Kidney (tissue), 14 donors: ENCODE measurements around the gene BDNF. TPM values are rescaled to one million over a fixed set of nuclear protein-coding genes. Genes with fewer than 3 reads are reported as not detected.

Source experiments
- DNase-seq, 5 donors: peaks; one replicate each; pipeline ENCODE4 v3.0.0-alpha.2; 2013 to 2020
- FAIRE-seq: peaks from 2 replicates; lab custom pipeline; 2012; peaks lifted over from hg19 to GRCh38; lab: Jason Lieb, UNC
- H3K27ac ChIP-seq, 2 donors: one replicate each; pipeline ENCODE4 v1.7.0; 2013; ENCODE audit warnings: low read depth in 2 of 2, low read length in 2 of 2, inconsistent platforms in 1 of 2
- H3K27me3 ChIP-seq: one replicate; pipeline ENCODE4 v1.7.1; 2013; ENCODE audit warnings: low read length, inconsistent platforms; ENCODE audit not compliant: control insufficient read depth, insufficient read depth
- H3K36me3 ChIP-seq, 3 donors: one replicate each; pipeline versions ENCODE4 v1.7.0 to v1.7.1; 2013; ENCODE audit warnings: low read length in 3 of 3, control low read depth in 1 of 3, inconsistent platforms in 1 of 3; ENCODE audit not compliant: insufficient read depth in 3 of 3, control insufficient read depth in 2 of 3
- H3K4me1 ChIP-seq, 3 donors: one replicate each; pipeline versions ENCODE4 v1.7.0 to v1.7.1; 2013; ENCODE audit warnings: low read length in 3 of 3, inconsistent platforms in 1 of 3, low read depth in 1 of 3; ENCODE audit not compliant: control insufficient read depth in 2 of 3, insufficient read depth in 2 of 3
- H3K4me3 ChIP-seq, 3 donors: one replicate each; pipeline versions ENCODE4 v1.7.0 to v1.8.1; 2013; ENCODE audit warnings: low read length in 3 of 3, control low read depth in 1 of 3, inconsistent platforms in 1 of 3
- H3K9ac ChIP-seq, 3 donors: one replicate each; pipeline versions ENCODE4 v1.7.0 to v1.7.1; 2013; ENCODE audit warnings: low read length in 3 of 3, control low read depth in 1 of 3, inconsistent platforms in 1 of 3
- H3K9me3 ChIP-seq, 3 donors: one replicate each; pipeline versions ENCODE4 v1.7.0 to v1.7.1; 2013; ENCODE audit warnings: low read length in 3 of 3, control low read depth in 1 of 3, inconsistent platforms in 1 of 3; ENCODE audit not compliant: control insufficient read depth in 2 of 3, insufficient read depth in 1 of 3
- CTCF ChIP-seq: IDR thresholded peaks from 3 replicates; pipeline ENCODE4 v1.5.1; 2012; ENCODE audit warnings: mild to moderate bottlenecking, moderate library complexity, borderline replicate concordance; ENCODE audit not compliant: insufficient read depth; ENCODE audit errors: extremely low read depth
- intact Hi-C: fragments of 100-400 bp; cut with DNase I; formaldehyde crosslinking; loops from one replicate; pipeline ENCODE4 v1.11.1; 2022
- polyA plus RNA-seq: library from polyadenylated mRNA; stranded (reverse); fragments of 350-450 nt; fragmentation: Illumina TruSeq; extraction: RNeasy Lipid Tissue Mini Kit (QIAGEN cat#74804); gene quantifications from one replicate; pipeline ENCODE4 v1.2.3, GENCODE V29; 2014; ENCODE audit warnings: low read depth, low replicate concordance; ENCODE audit not compliant: insufficient read depth
- total RNA-seq: library from RNA; stranded (reverse); fragmentation: NEBNext Ultra II Directional; extraction: Animal tissue kit (Norgen Biotek cat#: 25700); gene quantifications from one replicate; pipeline ENCODE4 v1.2.1, GENCODE V29; 2021
- donor health status: control.
- donor health status: control.
- donor health status: control.
- donor health status: control.
- donor health status: control.
- donor health status: DM: yes; HTN: yes; CAD: no.
- donor health status: Normal renal cell carcinoma (clear cell type).

The BDNF gene
- total and polyA plus RNA-seq, 2 donors from 2014 or later, result 0.19 to 0.31 TPM

GRCh38 chr11:27627979-27628378, 72.3 kb downstream of the BDNF start:
- Histone ChIP-seq H3K27ac (no peak overlapping the region), H3K27me3 (no peaks in the 10 kb centered on the region), H3K4me3 (no peak overlapping the region), H3K36me3 (no peaks in the 10 kb centered on the region), H3K4me1 (no peaks in the 10 kb centered on the region), H3K9me3 (no peaks in the 10 kb centered on the region), H3K9ac (no peak overlapping the region)
- DNase-seq (no peak), FAIRE-seq (no peak)
- TF ChIP-seq CTCF, result no peak
- intact Hi-C loops, result no loop called here

DNA sequence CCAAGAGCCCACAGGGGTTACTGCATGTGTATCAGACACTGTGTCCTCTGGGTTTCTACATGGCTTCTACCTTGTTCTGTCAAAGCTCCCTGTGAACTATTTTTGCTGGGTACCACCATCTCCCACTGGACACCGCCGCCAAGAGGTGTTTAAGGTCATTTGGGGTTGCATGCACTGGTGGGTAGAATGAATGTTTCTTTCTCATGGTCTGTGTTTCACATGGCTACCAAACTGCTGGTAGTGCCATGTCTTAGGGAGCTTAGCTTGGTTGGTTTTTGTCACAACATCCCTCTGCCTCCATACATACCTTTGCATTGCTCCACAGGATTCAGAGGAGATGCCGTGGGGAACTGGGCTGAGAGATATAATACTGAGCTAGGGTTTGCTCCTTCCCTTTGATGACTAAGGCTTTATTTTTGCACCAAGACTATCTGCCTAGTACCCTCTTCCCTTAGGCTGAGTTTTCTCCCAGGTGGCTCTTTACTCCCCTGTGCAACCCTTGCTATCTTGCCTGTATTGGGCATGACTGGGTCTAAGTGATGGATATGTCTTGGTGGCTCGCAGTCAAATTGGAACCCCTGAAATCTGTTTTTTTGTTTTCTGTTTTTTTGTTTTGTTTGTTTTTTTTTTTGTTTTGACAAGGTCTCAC, 73.2 kb downstream of the BDNF start:
- peak in 1 of 5 donors; percentile 9 for DNase-seq
- Histone ChIP-seq H3K27me3 (no peaks in the 10 kb centered on the region), H3K9me3 (no peaks in the 10 kb centered on the region), H3K27ac (no peak overlapping the region), H3K4me3 (no peak overlapping the region), H3K9ac (no peak overlapping the region), H3K4me1 (no peaks in the 10 kb centered on the region), H3K36me3 (no peaks in the 10 kb centered on the region)
- FAIRE-seq, result no peak
- intact Hi-C loops, result no loop called here
- TF ChIP-seq CTCF, result no peak

- Histone ChIP-seq H3K27ac (no peak overlapping the region), H3K27me3 (no peaks in the 10 kb centered on the region), H3K9me3 (no peaks in the 10 kb centered on the region), H3K36me3 (no peaks in the 10 kb centered on the region), H3K9ac (no peak overlapping the region), H3K4me1 (no peaks in the 10 kb centered on the region), H3K4me3 (no peak overlapping the region)
- no peak for TF ChIP-seq CTCF
- intact Hi-C loops, result no loop called here
- no peak for FAIRE-seq
- peak in 2 of 5 donors; percentile 15 to 21 for DNase-seq
These were observed 73.9 kb downstream of the BDNF start for GRCh38 chr11:27626269-27626937.
